IMR-90 (cell line): ENCODE data around the gene DNM3. TPM values are rescaled to one million over a fixed set of nuclear protein-coding genes. Genes with fewer than 3 reads are reported as not detected.

Experiments used
- ATAC-seq: fragments of 200-7000 bp; cut with Tn5 transposase; 2 replicates; pipeline ENCODE4 v1.9.1; 2020; ENCODE audit warnings: low read depth, mild to moderate bottlenecking, moderate library complexity
- BruUV-seq: library from RNA; stranded (reverse); fragments of 400-500 nt; replicated peaks from 2 replicates; lab custom pipeline; 2021; lab: Mats Ljungman, UMichigan
- CTCF ChIA-PET: fragments of 300-600 bp; formaldehyde crosslinking; extraction: SDS; loops from one replicate; lab custom pipeline; 2021; ENCODE audit warnings: antibody characterized with exemption; lab: Yijun Ruan, JAX
- POLR2A ChIA-PET: fragments of 300-600 bp; sonication (Branson Sonifier 250); formaldehyde crosslinking; loops from one replicate; lab custom pipeline; 2022; ENCODE audit warnings: antibody characterized with exemption; ENCODE audit not compliant: unreplicated experiment; lab: Charles Lee
- DNase-seq: peaks from one replicate; pipeline ENCODE4 v3.0.0; 2013
- H2AFZ ChIP-seq: replicated peaks from 2 replicates; pipeline ENCODE3; 2013; ENCODE audit warnings: low read length, mild to moderate bottlenecking; ENCODE audit not compliant: poor library complexity
- H2AK5ac ChIP-seq: 2 replicates; pipeline ENCODE4 v1.6.1; 2013; ENCODE audit warnings: low read depth, low read length, inconsistent platforms
- H2AK9ac ChIP-seq: replicated peaks from 2 replicates; pipeline ENCODE3; 2013; ENCODE audit warnings: mild to moderate bottlenecking, low read depth, low read length, moderate library complexity; ENCODE audit not compliant: poor library complexity
- H2BK120ac ChIP-seq: 2 replicates; pipeline ENCODE4 v1.6.1; 2013; ENCODE audit warnings: low read depth, low read length, inconsistent platforms
- H2BK15ac ChIP-seq: 3 replicates; pipeline ENCODE4 v1.6.1; 2013; ENCODE audit warnings: low read depth, low read length, inconsistent platforms
- H2BK20ac ChIP-seq: 2 replicates; pipeline ENCODE4 v1.6.1; 2013; ENCODE audit warnings: low read depth, mild to moderate bottlenecking, inconsistent platforms, low read length, moderate library complexity
- H2BK5ac ChIP-seq: 2 replicates; pipeline ENCODE4 v1.6.1; 2013; ENCODE audit warnings: mild to moderate bottlenecking, low read depth, low read length, inconsistent platforms; ENCODE audit not compliant: poor library complexity, severe bottlenecking
- H3K14ac ChIP-seq: replicated peaks from 2 replicates; pipeline ENCODE4 v1.6.1; 2013; ENCODE audit warnings: low read depth, low read length, inconsistent platforms
- H3K18ac ChIP-seq: 2 replicates; pipeline ENCODE4 v1.6.1; 2013; ENCODE audit warnings: low read depth, low read length, control low read depth
- H3K23ac ChIP-seq: 2 replicates; pipeline ENCODE4 v1.6.1; 2013; ENCODE audit warnings: low read depth, low read length, inconsistent platforms
- H3K27ac ChIP-seq: 2 replicates; pipeline ENCODE4 v1.5.1; 2013; ENCODE audit warnings: mild to moderate bottlenecking, control low read depth, low read length; ENCODE audit not compliant: insufficient read depth
- H3K27me3 ChIP-seq: 2 replicates; pipeline ENCODE4 v1.6.1; 2013; ENCODE audit warnings: low read length; ENCODE audit not compliant: control insufficient read depth, insufficient read depth
- H3K36me3 ChIP-seq: 2 replicates; pipeline ENCODE4 v1.6.1; 2013; ENCODE audit warnings: low read length, mixed read lengths; ENCODE audit not compliant: control insufficient read depth, insufficient read depth
- H3K4ac ChIP-seq: 2 replicates; pipeline ENCODE4 v1.6.1; 2013; ENCODE audit warnings: low read depth, low read length, inconsistent platforms
- H3K4me1 ChIP-seq: 2 replicates; pipeline ENCODE4 v1.6.1; 2013; ENCODE audit warnings: low read length, mixed read lengths; ENCODE audit not compliant: control insufficient read depth, insufficient read depth
- H3K4me2 ChIP-seq: 2 replicates; pipeline ENCODE4 v1.6.1; 2013; ENCODE audit warnings: low read depth, mild to moderate bottlenecking, control low read depth, low read length, moderate library complexity
- H3K4me3 ChIP-seq: 2 replicates; pipeline ENCODE4 v1.5.1; 2013; ENCODE audit warnings: low read depth, mild to moderate bottlenecking, control low read depth, low read length, moderate library complexity; ENCODE audit not compliant: insufficient read depth
- H3K56ac ChIP-seq: 2 replicates; pipeline ENCODE4 v1.6.1; 2013; ENCODE audit warnings: low read length, inconsistent platforms; ENCODE audit not compliant: insufficient read depth; ENCODE audit errors: extremely low read depth
- H3K79me1 ChIP-seq, 2 experiments: 2 replicates each; pipeline ENCODE4 v1.6.1; 2013; ENCODE audit warnings: low read length in 2 of 2, inconsistent platforms in 1 of 2, low read depth in 1 of 2
- H3K9ac ChIP-seq: 2 replicates; pipeline ENCODE4 v1.6.1; 2013; ENCODE audit warnings: low read depth, low read length, control low read depth
- H3K9me1 ChIP-seq: 2 replicates; pipeline ENCODE4 v1.6.1; 2013; ENCODE audit warnings: low read length, inconsistent platforms; ENCODE audit not compliant: insufficient read depth
- H3K9me3 ChIP-seq: 2 replicates; pipeline ENCODE4 v1.6.1; 2013; ENCODE audit warnings: low read length; ENCODE audit not compliant: control insufficient read depth, insufficient read depth
- H4K20me1 ChIP-seq: 2 replicates; pipeline ENCODE4 v1.6.1; 2013; ENCODE audit warnings: low read length, inconsistent platforms; ENCODE audit not compliant: insufficient read depth
- H4K5ac ChIP-seq: 2 replicates; pipeline ENCODE4 v1.6.1; 2013; ENCODE audit warnings: mild to moderate bottlenecking, low read depth, low read length, control low read depth
- H4K8ac ChIP-seq, 2 experiments: 2 replicates each; pipeline ENCODE4 v1.6.1; 2013; ENCODE audit warnings: low read depth in 2 of 2, low read length in 2 of 2, control low read depth in 1 of 2, inconsistent platforms in 1 of 2
- H4K91ac ChIP-seq: 2 replicates; pipeline ENCODE4 v1.6.1; 2013; ENCODE audit warnings: low read depth, low read length, inconsistent platforms; ENCODE audit not compliant: insufficient read depth
- CHD1 ChIP-seq: IDR thresholded peaks from 2 replicates; pipeline ENCODE4 v1.6.1; 2012; ENCODE audit warnings: low read depth, low read length, improper control_type of control experiment
- RAD21 ChIP-seq: IDR thresholded peaks from 2 replicates; pipeline ENCODE4 v1.6.1; 2012; ENCODE audit warnings: low read length, improper control_type of control experiment
- SMC3 ChIP-seq: fragments of 150-350 bp; IDR thresholded peaks from 2 replicates; pipeline ENCODE4 v1.6.1; 2016; ENCODE audit warnings: low read depth, mild to moderate bottlenecking, antibody characterized with exemption, low read length, moderate library complexity
- WGBS, 2 experiments: methylation state at CpG; one replicate each; pipeline versions ENCODE4 v1.1.5 to v1.1.7; 2013; ENCODE audit warnings: missing lambda C conversion rate in 2 of 2; ENCODE audit not compliant: insufficient read length in 1 of 2; ENCODE audit errors: extremely low coverage in 2 of 2; 5-methylcytosine and 5-hydroxymethylcytosine counted together
- dilution Hi-C: fragments of 300-500 bp; cut with HindIII; formaldehyde crosslinking; loops from one replicate; pipeline ENCODE4 v1.14.3; 2018; ENCODE audit warnings: low sequenced_read_pairs; ENCODE audit not compliant: unreplicated experiment
- in situ Hi-C: fragments of 300-500 bp; cut with MboI; formaldehyde crosslinking; loops from 3 replicates; pipeline ENCODE4 v1.14.3; 2019; ENCODE audit warnings: low sequenced_read_pairs, inconsistent platforms, mixed read lengths
- intact Hi-C: fragments of 100-400 bp; cut with micrococcal nuclease; formaldehyde crosslinking; loops from 2 replicates; pipeline ENCODE4 v1.10.0; 2022
- polyA plus RNA-seq, 3 experiments: library from polyadenylated mRNA; depleted of rRNA; stranded (reverse); fragments of >200 nt; gene quantifications; 2 replicates each; pipeline ENCODE4 v1.2.3, GENCODE V29; 2012; ENCODE audit warnings: low replicate concordance in 1 of 3
- total RNA-seq: library from RNA; depleted of rRNA; stranded (reverse); fragments of >200 nt; gene quantifications from 2 replicates; pipeline ENCODE4 v1.2.3, GENCODE V29; 2012

The DNM3 gene
- total and polyA plus RNA-seq, 2 of the 4 experiments (the other 2 are of a cell fraction): 0.36 TPM

- H4K8ac ChIP-seq: no peak overlapping the region
- no peak overlapping the region for H3K4me2 ChIP-seq
- H3K27me3 ChIP-seq: peaks cover 2% of the 10 kb centered on the region; the same call in 1 of the 2 replicates
- H2AK5ac ChIP-seq: no peak overlapping the region
- no peak overlapping the region for H2AK9ac ChIP-seq
- no peak overlapping the region for H2BK20ac ChIP-seq
- BruUV-seq: no TSS peak
- no peak overlapping the region for H2AFZ ChIP-seq
- H3K4me3 ChIP-seq: no peak overlapping the region
- H3K23ac ChIP-seq: no peak overlapping the region
- in situ Hi-C loops: no loop called here
- ChIA-PET POLR2A (no interaction called here), CTCF (no interaction called here)
- intact Hi-C loops: no loop called here
- no peak overlapping the region for H3K27ac ChIP-seq
- DNase-seq (no peak), ATAC-seq (no peak)
- H3K18ac ChIP-seq: no peak overlapping the region
- H3K79me1 ChIP-seq: no peaks in the 10 kb centered on the region
- no peak overlapping the region for H3K56ac ChIP-seq
- no peak overlapping the region for H2BK120ac ChIP-seq
- H3K9ac ChIP-seq: no peak overlapping the region
- no peak for TF ChIP-seq SMC3
- no peak for TF ChIP-seq RAD21
- no peak for TF ChIP-seq CHD1
- H2BK15ac ChIP-seq: no peak overlapping the region
- no peaks in the 10 kb centered on the region for H3K36me3 ChIP-seq
- H3K14ac ChIP-seq: no peak overlapping the region
- dilution Hi-C loops: no loop called here
- no peaks in the 10 kb centered on the region for H3K4me1 ChIP-seq
- no peaks in the 10 kb centered on the region for H3K9me3 ChIP-seq
- H2BK5ac ChIP-seq: no peak overlapping the region
- no peak overlapping the region for H4K5ac ChIP-seq
- H3K4ac ChIP-seq: no peak overlapping the region
- H4K20me1 ChIP-seq: no peaks in the 10 kb centered on the region
- no peaks in the 10 kb centered on the region for H3K9me1 ChIP-seq
- no peak overlapping the region for H4K91ac ChIP-seq
- no CpG with 5 or more reads among the region's 2 CpGs for WGBS, 2 experiments
These were observed 25.9 kb downstream of the DNM3 start for GRCh38 chr1:171867236-171867635.
